BLaER1 (cell line): Measurements from ENCODE around the gene HYI.
"Not testable (repeated sequence)": the region's sequence is repeated elsewhere in the genome, so short reads cannot be mapped to it uniquely, and the experiment has no call there.

ENCODE experiments used
- H3K27ac ChIP-seq: shearing (Covaris generic); formaldehyde crosslinking; 2 replicates; pipeline ENCODE4 v1.8.1; 2022
- H3K27me3 ChIP-seq: shearing (Covaris generic); formaldehyde crosslinking; 2 replicates; pipeline ENCODE4 v1.8.1; 2022
- H3K36me3 ChIP-seq: shearing (Covaris generic); formaldehyde crosslinking; 2 replicates; pipeline ENCODE4 v1.8.1; 2022
- H3K4me1 ChIP-seq: shearing (Covaris generic); formaldehyde crosslinking; 2 replicates; pipeline ENCODE4 v1.8.1; 2022
- H3K4me2 ChIP-seq: shearing (Covaris generic); formaldehyde crosslinking; 2 replicates; pipeline ENCODE4 v1.8.1; 2022
- H3K4me3 ChIP-seq: shearing (Covaris generic); formaldehyde crosslinking; 2 replicates; pipeline ENCODE4 v1.8.1; 2022
- H3K9ac ChIP-seq: shearing (Covaris generic); formaldehyde crosslinking; 2 replicates; pipeline ENCODE4 v1.8.1; 2022
- H3K9me3 ChIP-seq: shearing (Covaris generic); formaldehyde crosslinking; 2 replicates; pipeline ENCODE4 v1.8.1; 2022
- H4K20me1 ChIP-seq: shearing (Covaris generic); formaldehyde crosslinking; 2 replicates; pipeline ENCODE4 v1.8.1; 2022
- Cebpa-rat ChIP-seq: shearing (Covaris generic); IDR thresholded peaks from 2 replicates; pipeline ENCODE4 v1.8.1; 2022

Gene HYI

DNA sequence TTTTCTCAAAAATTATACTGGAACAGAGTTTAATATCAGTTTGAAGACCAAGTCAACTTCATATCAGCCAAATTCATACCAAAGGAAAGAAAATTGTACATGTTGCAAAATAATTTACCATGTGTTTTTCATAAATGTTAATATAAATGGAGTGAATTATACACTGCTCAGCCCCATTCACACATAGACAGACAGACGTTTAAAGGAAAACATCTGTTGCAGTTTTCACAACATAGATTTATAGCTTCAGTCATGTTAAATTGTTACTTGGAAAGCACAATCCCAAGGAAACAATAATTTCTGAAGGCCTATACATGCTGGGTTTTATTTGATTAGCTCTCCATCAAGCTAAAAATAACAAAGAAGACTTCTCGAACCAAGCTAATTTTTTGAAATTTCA, 27.8 kb upstream of the HYI start:
- Histone ChIP-seq H3K4me2 (no peak overlapping the region), H3K4me1 (no peaks in the 10 kb centered on the region; the same call in 1 of the 2 replicates), H3K9ac (no peak overlapping the region), H3K36me3 (no peaks in the 10 kb centered on the region), H3K9me3 (no peaks in the 10 kb centered on the region), H3K4me3 (no peak overlapping the region), H3K27ac (no peak overlapping the region), H3K27me3 (no peaks in the 10 kb centered on the region), H4K20me1 (no peaks in the 10 kb centered on the region)
- TF ChIP-seq Cebpa-rat, result no peak

DNA sequence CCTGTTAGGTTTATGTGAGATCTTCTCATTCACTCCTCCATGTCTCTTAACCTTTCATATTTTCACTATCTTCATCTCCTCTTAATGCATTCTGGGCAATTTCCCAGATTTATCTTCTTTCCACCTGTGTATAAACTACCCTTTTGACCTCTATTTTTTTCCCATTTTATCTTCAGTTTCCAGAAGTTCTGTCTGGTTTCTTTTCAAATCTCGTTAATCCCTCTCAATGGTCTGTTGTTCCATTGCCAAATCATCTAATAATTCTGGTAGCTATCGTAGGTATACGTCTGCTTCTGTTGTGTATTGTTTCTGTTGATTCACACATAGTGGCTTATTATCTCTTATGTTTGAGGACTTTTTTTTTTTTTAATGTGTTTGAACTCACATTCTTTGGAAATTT, 25.7 kb upstream of the HYI start:
- Histone ChIP-seq H3K4me2 (no peak overlapping the region), H3K9me3 (no peaks in the 10 kb centered on the region), H3K9ac (no peak overlapping the region), H3K27me3 (no peaks in the 10 kb centered on the region), H3K4me3 (no peak overlapping the region), H3K27ac (no peak overlapping the region), H3K36me3 (no peaks in the 10 kb centered on the region), H4K20me1 (no peaks in the 10 kb centered on the region), H3K4me1 (no peaks in the 10 kb centered on the region; the same call in 1 of the 2 replicates)
- TF ChIP-seq Cebpa-rat, result no peak

DNA sequence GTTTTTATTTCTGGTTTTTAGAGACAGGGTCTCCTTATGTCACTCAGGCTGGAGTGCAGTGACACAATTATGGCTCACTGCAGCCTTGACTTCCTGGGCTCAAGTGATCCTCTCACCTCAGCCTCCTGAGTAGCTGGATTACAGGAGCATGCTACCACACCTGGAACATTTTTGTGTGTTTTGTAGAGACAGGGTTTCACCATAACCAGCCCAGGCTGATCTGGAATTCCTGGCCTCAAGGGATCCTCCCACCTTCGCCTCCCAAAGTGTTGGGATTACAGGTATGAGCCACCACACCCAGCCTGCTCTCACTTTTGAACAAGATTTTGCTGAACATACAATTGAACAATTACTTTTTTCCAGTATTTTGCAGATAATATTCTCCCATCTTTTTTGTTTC, 24.0 kb upstream of the HYI start:
- no peaks in the 10 kb centered on the region; the same call in 1 of the 2 replicates for H3K4me1 ChIP-seq
- no peak for TF ChIP-seq Cebpa-rat
- no peaks in the 10 kb centered on the region for H3K36me3 ChIP-seq
- no peak overlapping the region for H3K4me3 ChIP-seq
- no peaks in the 10 kb centered on the region for H3K9me3 ChIP-seq
- H3K4me2 ChIP-seq, result no peak overlapping the region
- H3K9ac ChIP-seq, result no peak overlapping the region
- no peaks in the 10 kb centered on the region for H3K27me3 ChIP-seq
- no peak overlapping the region for H3K27ac ChIP-seq
- no peaks in the 10 kb centered on the region for H4K20me1 ChIP-seq

DNA sequence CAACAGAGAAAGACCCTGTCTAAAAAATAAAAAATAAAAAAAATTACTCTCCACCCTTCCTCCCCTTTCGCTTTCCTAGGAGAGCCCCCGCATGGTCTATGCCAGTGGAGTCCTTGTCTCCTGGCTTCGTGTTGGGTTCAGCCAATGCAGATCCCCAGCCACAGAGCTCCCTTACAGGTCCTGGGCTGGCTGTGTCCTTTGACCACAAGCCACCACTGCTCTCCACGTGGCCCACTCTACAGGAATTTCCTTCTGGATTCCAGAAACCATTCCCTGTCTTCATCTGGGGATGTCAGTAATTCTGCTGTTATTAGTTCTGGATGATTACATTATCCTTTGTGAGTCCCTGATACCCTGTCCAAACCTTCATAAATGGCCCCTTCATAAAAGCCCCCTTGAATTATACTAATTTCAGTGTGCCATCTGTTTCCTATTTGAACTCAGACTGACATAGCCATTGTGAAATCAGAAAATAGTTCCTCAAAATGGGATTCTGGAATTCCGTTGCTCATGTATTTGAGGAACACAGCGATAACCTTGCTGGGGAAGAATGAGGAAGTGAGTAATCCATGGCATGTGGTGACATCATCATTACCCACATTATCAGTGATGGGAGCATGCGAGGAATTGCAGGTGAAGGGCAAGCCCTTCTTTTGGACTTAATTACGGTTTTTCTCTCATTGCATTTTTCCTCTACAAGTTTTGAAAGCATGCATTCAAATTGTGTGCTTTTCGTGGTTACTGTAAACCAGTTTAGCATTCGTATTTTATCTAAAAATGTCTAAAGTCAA, 22.1 kb upstream of the HYI start:
- not testable (repeated sequence) for H3K36me3 ChIP-seq, H3K9ac ChIP-seq, H3K4me3 ChIP-seq, H3K4me2 ChIP-seq, H4K20me1 ChIP-seq, H3K27ac ChIP-seq, H3K9me3 ChIP-seq, H3K4me1 ChIP-seq, H3K27me3 ChIP-seq

DNA sequence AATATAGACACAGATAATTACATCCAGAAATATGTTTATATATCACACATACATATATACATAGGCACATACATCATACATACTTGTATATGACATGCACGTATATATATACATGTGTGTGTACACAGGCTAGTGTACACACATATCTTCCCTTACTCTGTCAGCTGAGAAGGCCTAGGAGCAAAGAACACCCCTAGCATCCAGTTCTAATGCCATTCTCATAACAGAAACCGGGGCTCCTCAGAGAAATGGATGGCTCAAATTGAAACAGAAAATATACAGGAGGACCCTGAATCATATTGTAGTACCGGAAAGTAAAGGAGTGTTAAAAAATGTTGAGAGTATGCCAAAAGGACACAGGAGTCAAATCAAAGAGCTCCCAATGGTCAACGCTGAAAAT, 19.7 kb upstream of the HYI start:
- H3K4me1 ChIP-seq, result no peaks in the 10 kb centered on the region
- no peaks in the 10 kb centered on the region for H3K9me3 ChIP-seq
- no peaks in the 10 kb centered on the region for H3K27me3 ChIP-seq
- H3K4me2 ChIP-seq, result no peak overlapping the region
- no peak for TF ChIP-seq Cebpa-rat
- H3K36me3 ChIP-seq, result no peaks in the 10 kb centered on the region
- no peak overlapping the region for H3K9ac ChIP-seq
- H4K20me1 ChIP-seq, result no peaks in the 10 kb centered on the region
- no peak overlapping the region for H3K27ac ChIP-seq
- H3K4me3 ChIP-seq, result no peak overlapping the region

DNA sequence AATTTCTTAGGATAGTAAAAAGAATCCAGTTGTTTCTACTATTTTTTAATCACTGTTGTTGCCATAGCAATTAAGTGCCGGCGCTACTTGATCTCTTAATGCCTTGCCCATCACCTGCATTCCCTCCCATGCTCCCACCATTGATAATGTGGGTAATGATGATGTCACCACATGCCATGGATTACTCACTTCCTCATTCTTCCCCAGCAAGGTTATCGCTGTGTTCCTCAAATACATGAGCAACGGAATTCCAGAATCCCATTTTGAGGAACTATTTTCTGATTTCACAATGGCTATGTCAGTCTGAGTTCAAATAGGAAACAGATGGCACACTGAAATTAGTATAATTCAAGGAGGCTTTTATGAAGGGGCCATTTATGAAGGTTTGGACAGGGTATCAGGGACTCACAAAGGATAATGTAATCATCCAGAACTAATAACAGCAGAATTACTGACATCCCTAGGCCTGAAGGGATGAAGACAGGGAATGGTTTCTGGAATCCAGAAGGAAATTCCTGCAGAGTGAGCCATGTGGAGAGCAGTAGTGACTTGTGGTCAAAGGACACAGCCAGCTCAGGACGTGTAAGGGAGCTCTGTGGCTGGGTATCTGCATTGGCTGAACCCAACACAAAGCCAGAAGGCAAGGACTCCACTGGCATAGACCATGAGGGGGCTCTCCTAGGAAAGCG, 18.9 kb upstream of the HYI start:
- not testable (repeated sequence) for H3K9ac ChIP-seq, H3K9me3 ChIP-seq, H3K27ac ChIP-seq, H3K27me3 ChIP-seq, H4K20me1 ChIP-seq, H3K4me1 ChIP-seq, H3K4me2 ChIP-seq, H3K36me3 ChIP-seq, H3K4me3 ChIP-seq

DNA sequence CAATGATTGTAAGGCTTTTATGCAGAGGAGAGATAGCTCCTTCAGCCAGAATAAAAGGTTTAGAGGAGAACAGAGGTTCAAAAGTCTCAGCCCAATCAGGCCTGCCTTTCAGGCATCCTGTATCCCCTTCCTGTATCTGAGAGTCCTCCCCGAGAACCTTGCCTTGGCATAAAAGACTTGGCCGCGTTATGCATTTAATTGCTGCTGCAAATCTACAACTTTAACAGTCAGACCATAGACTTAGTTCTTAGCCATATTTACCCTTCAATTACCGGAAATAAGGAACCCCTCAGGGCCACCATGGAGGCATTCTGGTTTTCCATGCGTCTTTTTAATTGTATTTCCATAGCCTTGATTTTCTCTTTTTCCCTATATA, 18.3 kb upstream of the HYI start:
- H3K27ac ChIP-seq, result no peak overlapping the region
- no peaks in the 10 kb centered on the region for H3K27me3 ChIP-seq
- H3K9me3 ChIP-seq, result no peaks in the 10 kb centered on the region
- H3K9ac ChIP-seq, result no peak overlapping the region
- H4K20me1 ChIP-seq, result no peaks in the 10 kb centered on the region
- H3K36me3 ChIP-seq, result no peaks in the 10 kb centered on the region
- H3K4me2 ChIP-seq, result no peak overlapping the region
- H3K4me1 ChIP-seq, result no peaks in the 10 kb centered on the region
- H3K4me3 ChIP-seq, result no peak overlapping the region
- TF ChIP-seq Cebpa-rat, result no peak

DNA sequence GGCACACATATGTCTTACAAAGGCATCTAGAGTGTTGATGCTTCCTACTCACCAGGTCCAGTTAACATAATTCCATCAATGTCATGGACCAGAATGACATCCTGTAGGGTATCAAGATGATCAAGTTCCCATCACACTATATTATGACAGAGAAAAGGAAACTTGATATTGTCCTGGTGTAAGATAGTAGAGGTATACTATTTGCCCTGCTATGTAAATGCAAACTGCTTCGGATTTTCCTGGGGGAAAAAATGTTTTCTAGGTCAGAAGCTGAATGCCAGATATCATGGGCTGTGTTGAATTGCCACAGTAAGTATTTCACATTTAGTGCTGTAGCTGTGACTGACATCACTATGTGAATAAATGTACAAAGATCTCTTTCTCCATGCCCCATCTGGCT, 16.2 kb upstream of the HYI start:
- Histone ChIP-seq H3K27me3 (no peaks in the 10 kb centered on the region), H3K9me3 (no peaks in the 10 kb centered on the region), H3K9ac (no peak overlapping the region), H3K4me2 (no peak overlapping the region), H3K27ac (no peak overlapping the region), H3K36me3 (no peaks in the 10 kb centered on the region), H3K4me1 (peaks cover 12% of the 10 kb centered on the region), H3K4me3 (no peak overlapping the region), H4K20me1 (no peaks in the 10 kb centered on the region)
- no peak for TF ChIP-seq Cebpa-rat

DNA sequence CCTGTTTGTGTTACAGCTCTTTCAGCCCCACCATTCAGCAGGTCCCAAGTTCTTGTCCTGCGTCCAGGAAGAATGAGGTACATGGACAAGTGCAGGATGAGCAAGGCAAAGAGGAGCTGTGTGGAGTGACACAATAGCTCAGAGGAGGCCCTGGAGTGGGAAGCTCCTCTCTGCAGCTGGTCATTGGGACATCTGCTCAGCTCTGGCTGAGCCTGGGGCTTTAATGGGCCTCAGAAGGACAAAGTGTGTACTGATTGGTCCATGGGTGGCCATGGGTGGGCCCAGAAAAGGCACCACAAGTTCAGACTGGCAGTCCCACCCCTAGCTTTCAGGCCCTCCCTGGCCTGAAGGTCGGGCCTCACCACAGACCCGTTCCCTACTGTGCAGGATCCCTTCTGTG, 14.7 kb upstream of the HYI start:
- TF ChIP-seq Cebpa-rat, result no peak
- no peaks in the 10 kb centered on the region for H3K27me3 ChIP-seq
- no peaks in the 10 kb centered on the region for H3K9me3 ChIP-seq
- H3K4me2 ChIP-seq, result no peak overlapping the region
- H3K36me3 ChIP-seq, result no peaks in the 10 kb centered on the region
- H3K4me1 ChIP-seq, result peaks cover 12% of the 10 kb centered on the region
- H3K27ac ChIP-seq, result no peak overlapping the region
- no peak overlapping the region for H3K4me3 ChIP-seq
- H3K9ac ChIP-seq, result no peak overlapping the region
- no peaks in the 10 kb centered on the region for H4K20me1 ChIP-seq

DNA sequence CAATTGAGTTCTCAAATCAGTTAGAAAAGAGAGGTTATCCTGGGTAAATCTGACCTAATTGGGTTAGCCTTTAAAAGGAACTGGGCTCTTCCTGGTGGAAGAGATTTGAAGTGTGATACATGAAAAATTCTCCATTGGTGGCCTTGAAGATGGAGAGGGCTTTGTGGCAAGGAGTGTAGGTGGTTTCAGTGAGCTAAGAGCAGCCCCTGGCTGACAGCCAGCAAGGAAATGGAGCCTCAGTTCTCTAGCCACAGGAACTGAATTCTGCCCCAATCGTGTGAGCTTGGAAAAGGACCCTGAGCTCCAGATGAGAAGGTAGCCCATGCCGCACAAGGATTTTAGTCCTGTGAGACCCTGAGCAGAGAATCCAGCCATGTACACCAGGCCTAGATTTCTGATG, 12.7 kb upstream of the HYI start:
- Histone ChIP-seq H3K4me1 (peaks cover 12% of the 10 kb centered on the region), H3K36me3 (no peaks in the 10 kb centered on the region), H3K27me3 (no peaks in the 10 kb centered on the region), H3K4me2 (peak overlapping the region; percentile 22; the same call in 1 of the 2 replicates), H3K4me3 (no peak overlapping the region), H4K20me1 (no peaks in the 10 kb centered on the region), H3K9me3 (no peaks in the 10 kb centered on the region), H3K27ac (no peak overlapping the region), H3K9ac (no peak overlapping the region)
- no peak for TF ChIP-seq Cebpa-rat
